Cardiac atrium fibroblast (primary cell): ENCODE results near the gene OR5D18. TPM values are rescaled to one million over a fixed set of nuclear protein-coding genes. Genes with fewer than 3 reads are reported as not detected.

Experiments
- total RNA-seq: library from RNA; depleted of rRNA; stranded (reverse); fragments of >200 nt; gene quantifications from 2 replicates; pipeline ENCODE4 v1.2.3, GENCODE V29; 2015

Gene OR5D18
- not detected in 2 replicates for total RNA-seq

GRCh38 chr11:55819330-55819729 is at the start of gene OR5D18:
Gene OR5D18, plus strand, starts transcription at chr11:55819630. Its CDS starts 0 bp downstream, at chr11:55819630.

GRCh38 chr11:55773138-55773537 is 46.3 kb upstream of the OR5D18 start, which contains the start of gene OR5D13:
Gene OR5D13, plus strand, starts transcription at chr11:55773438. Its CDS starts 0 bp downstream, at chr11:55773438.

GRCh38 chr11:55795256-55795655 is 24.2 kb upstream of the OR5D18 start, which contains the start of gene OR5D14:
Gene OR5D14, plus strand, starts transcription at chr11:55795556. Its CDS starts 0 bp downstream, at chr11:55795556.

GRCh38 chr11:55811067-55811466 is 8.4 kb upstream of the OR5D18 start, which contains the start of gene OR5L1:
Gene OR5L1, plus strand, starts transcription at chr11:55811367. Its CDS starts 100 bp downstream, at chr11:55811467.

GRCh38 chr11:55826919-55827318 is 7.5 kb downstream of the OR5D18 start, which contains the start of gene OR5L2:
Gene OR5L2, plus strand, starts transcription at chr11:55827219. Its CDS starts 0 bp downstream, at chr11:55827219.

GRCh38 chr11:55838452-55838851 is 19.0 kb downstream of the OR5D18 start, which contains the start of gene OR5D16:
Gene OR5D16, plus strand, starts transcription at chr11:55838752. Its CDS starts 0 bp downstream, at chr11:55838752.

Other genes with a start within 250 kb of the OR5D18 start
- not detected in 2 replicates for gene OR4C16, start 247.5 kb upstream of the OR5D18 start, total RNA-seq
- not detected in 2 replicates for gene OR4C11, start 212.0 kb upstream of the OR5D18 start, total RNA-seq
- not detected in 2 replicates for gene OR4P4, start 184.5 kb upstream of the OR5D18 start, total RNA-seq
- gene OR4S2, start 171.3 kb upstream of the OR5D18 start, total RNA-seq, result not detected in 2 replicates
- gene OR4C6, start 157.4 kb upstream of the OR5D18 start, total RNA-seq, result not detected in 2 replicates
- gene OR5D13, start 46.2 kb upstream of the OR5D18 start, total RNA-seq, result not detected in 2 replicates
- not detected in 2 replicates for gene OR5D14, start 24.1 kb upstream of the OR5D18 start, total RNA-seq
- gene OR5L1, start 8.3 kb upstream of the OR5D18 start, total RNA-seq, result not detected in 2 replicates
- gene OR5L2, start 7.6 kb downstream of the OR5D18 start, total RNA-seq, result not detected in 2 replicates
- gene OR5D16, start 19.1 kb downstream of the OR5D18 start, total RNA-seq, result not detected in 2 replicates
- gene TRIM51, start 63.7 kb downstream of the OR5D18 start, total RNA-seq, result not detected in 2 replicates
- not detected in 2 replicates for gene OR5W2, start 95.0 kb downstream of the OR5D18 start, total RNA-seq
- gene OR5I1, start 116.8 kb downstream of the OR5D18 start, total RNA-seq, result not detected in 2 replicates
- gene OR10AG1, start 150.3 kb downstream of the OR5D18 start, total RNA-seq, result not detected in 2 replicates
- gene OR5F1, start 175.0 kb downstream of the OR5D18 start, total RNA-seq, result not detected in 2 replicates
- not detected in 2 replicates for gene OR5AS1, start 208.0 kb downstream of the OR5D18 start, total RNA-seq